Measurements from ENCODE around the gene HS3ST1.

The HS3ST1 gene

DNA sequence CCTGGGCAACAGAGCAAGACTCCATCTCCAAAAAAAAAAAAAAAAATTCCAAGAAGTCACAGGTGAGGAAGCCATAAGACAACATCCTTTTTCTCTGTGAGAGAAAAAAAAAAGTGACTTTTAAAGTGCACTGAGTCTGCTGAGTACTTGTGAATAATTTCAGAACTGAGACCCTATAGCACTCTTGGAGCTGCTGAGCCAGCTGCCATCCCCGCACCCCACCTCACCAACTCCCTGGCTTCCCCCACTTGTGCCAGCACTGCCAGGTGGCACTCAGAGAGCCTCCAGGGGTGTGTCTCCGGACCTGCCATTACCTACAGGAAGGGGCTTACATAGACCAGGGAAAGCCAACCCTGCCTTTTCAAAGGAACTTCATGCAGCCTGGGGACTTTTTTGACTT, 39.2 kb upstream of the HS3ST1 start:
- no peak overlapping the region for H3K4me2 ChIP-seq (ENCODE audit: low read depth, low read length, poor library complexity, severe bottlenecking)
- no peaks in the 10 kb centered on the region for H3K79me2 ChIP-seq (ENCODE audit: insufficient read depth, low read length)
- no peaks in the 10 kb centered on the region for H3K36me3 ChIP-seq (ENCODE audit: low read length)
- H4K20me1 ChIP-seq (ENCODE audit: low read depth, low read length): no peaks in the 10 kb centered on the region
- H3K4me3 ChIP-seq (ENCODE audit: insufficient read depth, low read length, poor library complexity, severe bottlenecking): no peak overlapping the region
- no peak overlapping the region for H3K27ac ChIP-seq (ENCODE audit: low read depth, low read length)
- no peaks in the 10 kb centered on the region for H3F3A ChIP-seq (ENCODE audit: insufficient read depth)
- no peak overlapping the region for H3K9ac ChIP-seq (ENCODE audit: low read length)
- no peak overlapping the region for H2AFZ ChIP-seq (ENCODE audit: low read depth, low read length, severe bottlenecking)
- no peaks in the 10 kb centered on the region for H3K27me3 ChIP-seq (ENCODE audit: low read length)
- no peaks in the 10 kb centered on the region for H3K9me3 ChIP-seq (ENCODE audit: insufficient read depth, low read length)
- no peaks in the 10 kb centered on the region for H3K9me2 ChIP-seq (replicated peaks; ENCODE audit: insufficient read depth, low read length)
- TF ChIP-seq EZH2phosphoT487 (conservative IDR thresholded peaks at IDR 0.05; ENCODE audit: low read length): no peak
- TF ChIP-seq, protein P1, sequence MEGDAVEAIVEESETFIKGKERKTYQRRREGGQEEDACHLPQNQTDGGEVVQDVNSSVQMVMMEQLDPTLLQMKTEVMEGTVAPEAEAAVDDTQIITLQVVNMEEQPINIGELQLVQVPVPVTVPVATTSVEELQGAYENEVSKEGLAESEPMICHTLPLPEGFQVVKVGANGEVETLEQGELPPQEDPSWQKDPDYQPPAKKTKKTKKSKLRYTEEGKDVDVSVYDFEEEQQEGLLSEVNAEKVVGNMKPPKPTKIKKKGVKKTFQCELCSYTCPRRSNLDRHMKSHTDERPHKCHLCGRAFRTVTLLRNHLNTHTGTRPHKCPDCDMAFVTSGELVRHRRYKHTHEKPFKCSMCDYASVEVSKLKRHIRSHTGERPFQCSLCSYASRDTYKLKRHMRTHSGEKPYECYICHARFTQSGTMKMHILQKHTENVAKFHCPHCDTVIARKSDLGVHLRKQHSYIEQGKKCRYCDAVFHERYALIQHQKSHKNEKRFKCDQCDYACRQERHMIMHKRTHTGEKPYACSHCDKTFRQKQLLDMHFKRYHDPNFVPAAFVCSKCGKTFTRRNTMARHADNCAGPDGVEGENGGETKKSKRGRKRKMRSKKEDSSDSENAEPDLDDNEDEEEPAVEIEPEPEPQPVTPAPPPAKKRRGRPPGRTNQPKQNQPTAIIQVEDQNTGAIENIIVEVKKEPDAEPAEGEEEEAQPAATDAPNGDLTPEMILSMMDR (IDR thresholded peaks at IDR 0.05; ENCODE audit: insufficient read depth, low read length, poor library complexity, severe bottlenecking): no peak

DNA sequence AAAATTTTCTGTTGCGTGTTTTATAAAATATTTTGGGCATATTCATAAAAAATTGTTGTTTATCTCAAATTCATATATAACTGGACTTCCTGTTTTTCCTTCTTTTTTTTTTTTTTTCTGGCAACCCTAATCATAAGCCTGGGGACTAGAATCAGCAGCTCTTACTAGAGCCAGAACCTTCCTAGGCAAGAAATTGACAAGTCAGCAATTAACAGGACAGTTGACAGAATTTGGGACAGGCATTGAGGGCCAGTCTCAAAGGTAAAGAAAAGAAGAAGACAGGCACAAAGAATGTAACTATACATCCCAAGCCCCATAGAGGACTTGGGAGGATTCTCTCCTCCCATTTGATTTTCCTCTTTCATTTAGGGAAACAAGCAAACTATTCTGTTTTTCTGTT, 35.0 kb upstream of the HS3ST1 start:
- Histone ChIP-seq H3K9me2 (replicated peaks; ENCODE audit: insufficient read depth, low read length) (no peaks in the 10 kb centered on the region), H3K9ac (ENCODE audit: low read length) (no peak overlapping the region), H3K4me2 (ENCODE audit: low read depth, low read length, poor library complexity, severe bottlenecking) (no peak overlapping the region), H3K9me3 (ENCODE audit: insufficient read depth, low read length) (no peaks in the 10 kb centered on the region), H2AFZ (ENCODE audit: low read depth, low read length, severe bottlenecking) (no peak overlapping the region), H3F3A (ENCODE audit: insufficient read depth) (no peaks in the 10 kb centered on the region), H4K20me1 (ENCODE audit: low read depth, low read length) (no peaks in the 10 kb centered on the region), H3K27me3 (ENCODE audit: low read length) (no peaks in the 10 kb centered on the region), H3K36me3 (ENCODE audit: low read length) (no peaks in the 10 kb centered on the region), H3K27ac (ENCODE audit: low read depth, low read length) (no peak overlapping the region), H3K79me2 (ENCODE audit: insufficient read depth, low read length) (no peaks in the 10 kb centered on the region), H3K4me3 (ENCODE audit: insufficient read depth, low read length, poor library complexity, severe bottlenecking) (no peak overlapping the region)
- TF ChIP-seq, protein P1 (IDR thresholded peaks at IDR 0.05; ENCODE audit: insufficient read depth, low read length, poor library complexity, severe bottlenecking): no peak
- TF ChIP-seq EZH2phosphoT487 (conservative IDR thresholded peaks at IDR 0.05; ENCODE audit: low read length): no peak

DNA sequence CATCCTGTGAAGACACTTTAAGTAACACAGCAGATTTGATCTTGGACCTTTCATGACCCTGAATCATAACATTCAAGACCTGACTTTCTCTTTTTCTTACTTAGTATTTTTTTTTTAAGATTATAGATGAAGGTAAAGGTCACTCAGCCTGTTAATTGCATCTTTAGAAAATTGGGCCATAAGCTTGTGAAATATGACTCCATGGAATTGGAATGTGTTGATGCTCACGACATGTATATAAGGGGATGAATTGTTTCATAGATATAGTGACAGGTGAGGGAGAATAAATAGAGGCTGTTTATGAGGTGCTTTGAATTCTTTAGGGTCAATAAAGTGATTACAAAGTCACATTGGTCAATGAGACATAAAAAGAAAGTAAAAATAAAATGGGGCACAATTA, 27.7 kb upstream of the HS3ST1 start:
- no peaks in the 10 kb centered on the region for H3K27me3 ChIP-seq (ENCODE audit: low read length)
- no peaks in the 10 kb centered on the region for H3F3A ChIP-seq (ENCODE audit: insufficient read depth)
- no peak overlapping the region for H3K27ac ChIP-seq (ENCODE audit: low read depth, low read length)
- no peaks in the 10 kb centered on the region for H3K79me2 ChIP-seq (ENCODE audit: insufficient read depth, low read length)
- H3K9ac ChIP-seq (ENCODE audit: low read length): no peak overlapping the region
- H3K4me2 ChIP-seq (ENCODE audit: low read depth, low read length, poor library complexity, severe bottlenecking): no peak overlapping the region
- no peak overlapping the region for H2AFZ ChIP-seq (ENCODE audit: low read depth, low read length, severe bottlenecking)
- H4K20me1 ChIP-seq (ENCODE audit: low read depth, low read length): no peaks in the 10 kb centered on the region
- H3K9me2 ChIP-seq (replicated peaks; ENCODE audit: insufficient read depth, low read length): no peaks in the 10 kb centered on the region
- H3K4me3 ChIP-seq (ENCODE audit: insufficient read depth, low read length, poor library complexity, severe bottlenecking): no peak overlapping the region
- no peaks in the 10 kb centered on the region for H3K9me3 ChIP-seq (ENCODE audit: insufficient read depth, low read length)
- H3K36me3 ChIP-seq (ENCODE audit: low read length): no peaks in the 10 kb centered on the region
- TF ChIP-seq, protein P1 (IDR thresholded peaks at IDR 0.05; ENCODE audit: insufficient read depth, low read length, poor library complexity, severe bottlenecking): no peak
- no peak for TF ChIP-seq EZH2phosphoT487 (conservative IDR thresholded peaks at IDR 0.05; ENCODE audit: low read length)

Measured in SU-DHL-6 (cell line).